Type B pancreatic cell (in vitro differentiated cells): ENCODE results near the gene SLC23A2. TPM values are rescaled to one million over a fixed set of nuclear protein-coding genes. Genes with fewer than 3 reads are reported as not detected.

Source experiments
- DNase-seq: peaks from one replicate; pipeline ENCODE4 v3.0.0; 2021; ENCODE audit warnings: mixed read lengths; ENCODE audit not compliant: unreplicated experiment; ENCODE audit errors: extremely low spot score
- H3K27ac Mint-ChIP-seq: 2 replicates; pipeline ENCODE4 v1.8.0; 2021; ENCODE audit warnings: mild to moderate bottlenecking, mixed read lengths
- H3K27me3 Mint-ChIP-seq: 2 replicates; pipeline ENCODE4 v1.8.0; 2021; ENCODE audit warnings: mixed read lengths
- H3K36me3 Mint-ChIP-seq: 2 replicates; pipeline ENCODE4 v1.8.0; 2021; ENCODE audit warnings: mixed read lengths
- H3K4me1 Mint-ChIP-seq: one replicate; pipeline ENCODE4 v1.8.0; 2021; ENCODE audit warnings: mixed read lengths; ENCODE audit not compliant: unreplicated experiment
- H3K4me3 Mint-ChIP-seq: 2 replicates; pipeline ENCODE4 v1.8.0; 2021; ENCODE audit warnings: mild to moderate bottlenecking, mixed read lengths
- H3K9me3 Mint-ChIP-seq: 2 replicates; pipeline ENCODE4 v1.8.0; 2021; ENCODE audit warnings: mixed read lengths
- total RNA-seq: library from RNA; stranded (reverse); gene quantifications from 2 replicates; pipeline ENCODE4 v1.2.1, GENCODE V29; 2021; ENCODE audit warnings: low replicate concordance
- TF ChIP-seq, protein P1 (sequence below): fragments of 200-600 bp; sonication (generic); conservative IDR thresholded peaks from 2 replicates; pipeline ENCODE4 v1.5.0; 2021; ENCODE audit warnings: antibody characterized with exemption, mild to moderate bottlenecking

The SLC23A2 gene
- total RNA-seq, 1 donor from 2014 or later = 19.6 TPM

DNA sequence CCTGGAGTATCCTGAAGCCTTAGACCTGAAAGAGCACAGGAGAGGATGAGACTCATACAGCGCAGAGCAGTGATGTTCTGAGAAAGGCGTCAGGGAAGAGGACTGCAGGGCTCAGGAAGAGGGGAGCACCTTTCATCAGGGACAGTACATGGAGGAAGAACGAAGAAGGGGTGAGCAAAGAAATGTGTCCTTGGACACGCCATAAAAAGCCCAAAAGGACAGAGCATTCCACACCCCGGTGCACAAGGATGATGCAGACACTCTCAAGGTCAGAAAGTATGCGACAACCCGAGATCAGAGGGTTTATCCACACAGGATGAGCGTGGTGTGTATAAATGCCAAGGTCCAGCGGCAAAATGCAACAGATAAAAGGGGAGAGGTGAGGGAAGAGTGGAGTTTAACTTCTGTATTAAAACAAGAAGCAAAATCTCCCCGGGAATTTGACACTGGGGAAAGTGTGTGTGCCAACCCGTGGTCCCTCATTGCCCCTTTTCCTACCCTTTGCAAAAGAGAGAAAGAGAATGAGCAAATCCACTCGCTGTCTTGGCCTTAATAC, 64.4 kb downstream of the SLC23A2 start:
- no peak overlapping the region for H3K27ac Mint-ChIP-seq
- H3K36me3 Mint-ChIP-seq = no peaks in the 10 kb centered on the region
- peaks cover 21% of the 10 kb centered on the region for H3K4me1 Mint-ChIP-seq
- DNase-seq = no peak
- no peak overlapping the region for H3K4me3 Mint-ChIP-seq
- TF ChIP-seq, protein P1, sequence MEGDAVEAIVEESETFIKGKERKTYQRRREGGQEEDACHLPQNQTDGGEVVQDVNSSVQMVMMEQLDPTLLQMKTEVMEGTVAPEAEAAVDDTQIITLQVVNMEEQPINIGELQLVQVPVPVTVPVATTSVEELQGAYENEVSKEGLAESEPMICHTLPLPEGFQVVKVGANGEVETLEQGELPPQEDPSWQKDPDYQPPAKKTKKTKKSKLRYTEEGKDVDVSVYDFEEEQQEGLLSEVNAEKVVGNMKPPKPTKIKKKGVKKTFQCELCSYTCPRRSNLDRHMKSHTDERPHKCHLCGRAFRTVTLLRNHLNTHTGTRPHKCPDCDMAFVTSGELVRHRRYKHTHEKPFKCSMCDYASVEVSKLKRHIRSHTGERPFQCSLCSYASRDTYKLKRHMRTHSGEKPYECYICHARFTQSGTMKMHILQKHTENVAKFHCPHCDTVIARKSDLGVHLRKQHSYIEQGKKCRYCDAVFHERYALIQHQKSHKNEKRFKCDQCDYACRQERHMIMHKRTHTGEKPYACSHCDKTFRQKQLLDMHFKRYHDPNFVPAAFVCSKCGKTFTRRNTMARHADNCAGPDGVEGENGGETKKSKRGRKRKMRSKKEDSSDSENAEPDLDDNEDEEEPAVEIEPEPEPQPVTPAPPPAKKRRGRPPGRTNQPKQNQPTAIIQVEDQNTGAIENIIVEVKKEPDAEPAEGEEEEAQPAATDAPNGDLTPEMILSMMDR = no peak
- no peaks in the 10 kb centered on the region for H3K27me3 Mint-ChIP-seq
- no peaks in the 10 kb centered on the region for H3K9me3 Mint-ChIP-seq

DNA sequence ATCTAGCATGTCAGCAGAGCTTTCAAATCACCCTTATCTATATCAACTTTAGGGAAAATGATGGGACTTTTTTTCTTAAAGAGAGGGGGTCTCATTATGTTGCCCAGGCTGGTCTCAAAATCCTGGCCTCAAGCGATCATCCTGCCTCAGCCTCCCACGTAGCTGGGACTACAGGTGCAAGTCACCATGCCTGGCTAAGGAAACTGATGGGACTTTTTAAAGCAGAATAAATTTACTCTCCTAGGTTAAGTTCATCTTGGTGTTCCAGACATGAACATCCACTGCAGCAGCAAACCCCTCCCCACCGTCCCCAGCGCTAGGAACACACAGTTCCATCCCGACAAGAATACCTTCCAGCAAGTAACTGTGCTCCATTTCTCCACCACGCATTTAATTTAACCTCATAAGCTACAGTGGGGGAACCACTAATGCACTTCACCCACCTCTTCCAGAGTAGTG, 64.9 kb downstream of the SLC23A2 start:
- H3K9me3 Mint-ChIP-seq = no peaks in the 10 kb centered on the region
- no peaks in the 10 kb centered on the region for H3K36me3 Mint-ChIP-seq
- no peak overlapping the region for H3K27ac Mint-ChIP-seq
- peaks cover 19% of the 10 kb centered on the region for H3K4me1 Mint-ChIP-seq
- H3K27me3 Mint-ChIP-seq = no peaks in the 10 kb centered on the region
- H3K4me3 Mint-ChIP-seq = no peak overlapping the region
- TF ChIP-seq, protein P1 = no peak
- DNase-seq = no peak

DNA sequence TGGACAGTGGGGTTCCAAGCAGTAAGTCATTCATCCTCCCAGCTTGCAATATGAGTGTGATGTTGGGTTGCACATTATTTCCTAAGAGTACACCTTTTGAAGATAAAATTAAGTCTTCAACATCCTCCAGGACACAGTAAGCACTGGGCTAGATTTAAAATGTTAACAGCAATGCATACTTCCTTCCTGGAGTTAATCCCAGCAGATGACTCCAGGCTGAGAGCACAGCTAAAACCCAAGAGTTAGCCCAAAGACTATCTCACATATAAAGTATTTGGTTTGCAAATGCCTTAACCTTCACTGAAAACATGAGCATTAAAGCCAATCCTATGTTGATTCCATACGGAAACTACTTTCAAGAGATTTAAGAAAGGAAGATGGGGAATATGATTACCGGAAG, 69.2 kb downstream of the SLC23A2 start:
- H3K4me3 Mint-ChIP-seq = no peak overlapping the region
- TF ChIP-seq, protein P1 = no peak
- H3K27me3 Mint-ChIP-seq = no peaks in the 10 kb centered on the region
- H3K9me3 Mint-ChIP-seq = no peaks in the 10 kb centered on the region
- no peak overlapping the region for H3K27ac Mint-ChIP-seq
- peaks cover 16% of the 10 kb centered on the region for H3K4me1 Mint-ChIP-seq
- peaks cover 9% of the 10 kb centered on the region for H3K36me3 Mint-ChIP-seq
- no peak for DNase-seq

DNA sequence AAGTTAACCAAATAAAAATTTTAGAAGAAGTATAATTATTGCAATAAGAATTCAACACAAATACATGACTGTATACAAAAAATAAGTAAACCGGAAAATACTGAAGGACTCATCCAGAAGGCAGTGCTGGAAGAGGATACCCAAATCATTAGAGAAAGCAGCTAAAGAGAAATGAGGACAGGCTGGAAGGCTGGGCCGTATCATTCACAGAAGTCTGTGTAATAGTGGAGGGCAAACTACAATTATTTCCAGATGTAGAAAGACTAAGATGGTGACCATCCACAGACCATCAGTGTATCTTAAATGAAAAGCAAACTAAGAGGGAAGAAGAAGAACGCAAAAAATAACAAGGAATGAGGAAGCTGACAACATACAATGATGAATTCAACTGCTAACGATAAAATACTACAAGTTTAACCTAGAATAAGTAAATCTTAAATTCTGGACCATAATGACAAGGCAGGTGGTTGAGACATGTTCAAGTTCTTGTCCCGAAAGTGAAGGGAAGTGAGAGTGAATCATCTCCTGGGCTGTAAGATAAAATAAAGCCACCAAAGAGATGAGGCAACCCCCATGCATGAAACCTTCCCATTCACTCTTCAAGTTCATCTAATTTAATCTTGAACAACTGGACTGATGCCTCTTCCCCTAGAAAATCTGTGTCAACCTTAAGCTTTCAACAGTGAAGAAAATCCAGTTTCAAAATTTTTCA, 71.5 kb downstream of the SLC23A2 start:
- H3K36me3 Mint-ChIP-seq = peaks cover 16% of the 10 kb centered on the region
- TF ChIP-seq, protein P1 = no peak
- H3K4me3 Mint-ChIP-seq = no peak overlapping the region
- H3K27me3 Mint-ChIP-seq = no peaks in the 10 kb centered on the region
- no peaks in the 10 kb centered on the region for H3K9me3 Mint-ChIP-seq
- no peak overlapping the region for H3K27ac Mint-ChIP-seq
- no peak for DNase-seq
- H3K4me1 Mint-ChIP-seq = peaks cover 30% of the 10 kb centered on the region

DNA sequence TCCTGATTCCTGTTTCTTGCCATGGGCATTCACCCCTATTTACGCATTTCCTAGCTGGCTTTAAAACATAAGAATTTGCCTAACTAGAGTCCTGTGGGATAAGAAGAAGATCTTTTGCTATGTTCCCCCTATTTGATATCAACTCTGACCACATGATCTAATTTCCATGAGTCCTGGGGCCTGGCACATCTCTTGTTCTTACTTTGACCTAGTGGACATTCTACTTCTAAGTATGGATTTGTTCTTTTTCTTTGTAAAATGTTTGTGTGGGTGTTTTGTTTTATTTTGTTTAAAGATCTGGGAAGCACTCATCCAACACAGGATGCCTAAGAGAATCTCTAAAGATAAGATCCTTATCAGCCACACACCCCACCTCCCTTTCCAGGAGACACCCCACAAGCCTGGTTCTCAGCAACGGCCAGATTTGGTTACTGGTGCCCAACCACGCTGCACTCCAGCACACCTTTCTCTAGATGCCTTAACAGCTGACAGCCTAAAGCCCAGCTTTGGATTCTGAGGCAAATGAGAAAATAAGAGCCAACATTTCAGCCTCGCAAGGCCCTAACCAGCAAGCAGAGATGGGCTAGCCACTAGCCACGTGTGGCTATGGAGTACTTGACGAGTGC, 74.7 kb downstream of the SLC23A2 start:
- Mint-ChIP-seq H3K36me3 (peaks cover 20% of the 10 kb centered on the region), H3K4me3 (no peak overlapping the region), H3K9me3 (no peaks in the 10 kb centered on the region), H3K27me3 (no peaks in the 10 kb centered on the region), H3K27ac (peak overlapping the region; percentile 8), H3K4me1 (peaks cover 36% of the 10 kb centered on the region)
- no peak for DNase-seq
- TF ChIP-seq, protein P1 = no peak
